HG03280 (cell line): Measurements from ENCODE around the gene CUBN.

ENCODE experiments used
- ATAC-seq: cut with Tn5 transposase; IDR thresholded peaks from one replicate; pipeline ENCODE4 v1.9.1; 2021; ENCODE audit warnings: mild to moderate bottlenecking, moderate library complexity; ENCODE audit not compliant: unreplicated experiment

Gene CUBN

DNA sequence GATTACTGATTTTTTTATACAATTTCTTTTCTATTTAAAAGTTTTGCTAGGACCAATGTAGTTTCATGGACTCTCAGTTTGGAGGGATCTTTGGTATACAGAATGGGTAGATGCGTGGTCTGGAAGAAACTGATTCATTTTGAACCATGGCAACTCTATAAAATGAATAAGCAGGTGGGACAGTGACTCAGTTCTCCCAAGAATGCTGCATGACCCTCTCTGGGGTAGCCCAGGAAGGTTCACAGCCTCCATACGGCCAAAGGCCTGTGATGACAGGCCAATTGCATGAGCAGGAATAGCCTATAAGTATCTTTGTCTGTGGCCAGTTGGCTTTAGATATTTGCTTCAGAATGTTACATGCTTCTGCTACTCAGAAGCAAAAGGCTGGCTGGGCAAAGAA lies 199.1 kb downstream of the CUBN start:
- ATAC-seq: no peak

DNA sequence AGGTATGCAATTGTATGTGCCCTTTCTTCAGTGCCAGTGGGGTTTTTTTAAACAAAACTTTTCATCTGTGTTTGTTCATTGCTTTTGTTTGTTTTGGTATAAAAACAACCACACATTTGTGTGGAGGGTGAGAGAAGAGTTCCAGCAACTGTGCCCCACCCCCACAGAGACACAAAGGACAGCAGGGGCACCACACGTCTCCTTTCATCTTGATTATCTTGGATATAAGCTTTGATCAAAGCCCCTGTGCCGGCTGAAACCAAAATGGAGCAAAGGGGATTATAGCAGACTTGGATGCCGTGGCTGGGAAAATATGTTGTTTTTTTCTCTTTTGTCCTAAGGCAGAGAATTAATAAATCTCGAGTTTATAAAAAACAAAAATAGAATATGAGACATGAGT lies 200.5 kb downstream of the CUBN start:
- no peak for ATAC-seq

DNA sequence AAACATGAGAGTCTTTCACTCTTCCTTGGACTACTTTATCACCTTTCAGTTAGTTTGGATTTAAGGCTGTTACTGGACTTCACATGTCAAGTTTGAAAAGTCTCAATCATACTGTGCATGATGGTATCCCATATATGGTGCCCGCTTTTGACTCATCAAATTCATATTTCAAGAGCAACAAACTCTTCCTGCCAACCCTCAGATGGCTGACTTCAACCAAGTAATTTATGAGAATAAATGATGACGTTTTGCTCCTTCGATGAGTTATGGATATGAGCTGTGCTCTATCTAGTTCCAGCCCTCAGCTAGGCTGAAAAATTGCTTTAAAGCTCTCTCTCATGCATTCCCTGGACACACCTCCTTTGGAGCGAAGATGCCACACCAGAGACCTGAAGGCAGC lies 202.1 kb downstream of the CUBN start:
- ATAC-seq: no peak

GRCh38 chr10:16923726-16924125 lies 205.9 kb downstream of the CUBN start:
- no peak for ATAC-seq

DNA sequence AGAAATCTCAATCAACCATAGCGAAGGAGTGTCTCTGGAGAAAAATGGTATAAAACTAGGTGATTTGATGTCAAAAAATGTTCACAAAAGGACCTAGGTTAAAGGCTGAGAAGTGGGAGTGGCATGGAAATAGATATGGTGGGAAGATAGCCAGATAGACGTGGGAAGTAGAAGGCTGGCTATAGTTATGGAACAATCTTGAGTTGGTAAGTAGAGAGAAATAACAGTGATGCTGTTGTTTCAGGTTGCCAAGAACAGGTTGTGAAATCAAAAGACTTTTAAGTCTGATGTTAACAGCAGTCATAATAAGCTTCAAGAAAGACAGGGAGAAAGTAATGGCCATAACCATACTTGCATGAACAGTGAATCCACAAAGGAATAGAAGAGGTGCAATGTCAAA lies 206.3 kb downstream of the CUBN start:
- ATAC-seq: no peak

DNA sequence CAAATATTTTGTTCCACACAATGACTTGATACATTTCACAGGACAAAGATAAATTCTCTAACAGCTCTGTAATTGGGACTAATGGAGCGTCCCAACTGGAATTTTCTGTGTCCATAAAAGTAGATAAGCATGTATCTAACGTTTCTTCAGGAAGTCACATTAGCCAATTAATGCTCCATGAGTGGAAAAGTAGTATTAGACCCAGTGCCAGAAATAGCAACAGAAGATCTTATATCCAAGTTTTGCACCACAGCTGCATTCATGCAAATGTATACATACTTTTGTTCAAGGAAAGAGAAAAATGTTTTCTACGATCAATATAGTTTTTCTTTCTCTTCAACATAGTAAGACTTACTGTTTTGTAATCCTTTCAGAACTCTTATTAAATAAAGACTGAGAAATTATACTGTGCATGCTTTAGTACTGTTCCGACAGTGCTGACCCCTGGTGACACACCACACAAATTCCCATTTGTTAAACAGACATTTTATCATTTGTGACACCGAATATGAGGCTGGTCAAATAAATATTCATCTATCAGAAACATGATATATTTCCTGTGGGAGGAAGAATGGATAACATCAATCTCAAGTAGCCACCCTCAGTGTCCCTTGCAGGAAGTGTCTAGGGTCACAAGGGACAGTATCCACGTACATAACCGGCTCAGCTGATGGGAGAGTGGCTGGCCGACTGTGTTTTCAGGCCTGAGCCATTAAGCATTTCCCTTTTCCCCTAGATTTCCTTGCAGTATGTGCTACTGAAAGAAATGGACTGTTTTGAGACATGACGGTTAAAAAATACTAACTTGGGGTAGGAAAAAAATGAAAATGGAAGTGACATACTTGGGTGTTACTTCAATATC lies 210.3 kb downstream of the CUBN start:
- no peak for ATAC-seq

GRCh38 chr10:16916496-16916895 lies 213.1 kb downstream of the CUBN start:
- no peak for ATAC-seq

DNA sequence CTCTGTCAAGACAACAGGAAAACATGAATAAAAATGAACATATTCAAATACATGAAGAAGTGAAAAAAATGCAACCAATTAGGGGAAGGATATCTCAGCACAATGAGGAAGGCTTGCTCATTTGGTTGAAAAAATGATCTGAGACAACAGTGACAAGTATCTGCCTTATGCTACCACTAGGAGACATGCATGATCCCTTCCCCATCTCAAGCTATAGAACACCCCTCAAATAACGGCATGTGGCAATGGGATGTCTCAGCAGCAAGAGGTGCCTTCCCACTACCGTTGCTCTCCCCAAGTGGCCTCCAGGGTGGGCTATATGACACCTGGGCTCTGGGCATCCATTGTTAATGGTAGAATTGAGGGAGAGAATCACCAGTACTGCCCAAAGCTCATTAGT lies 214.3 kb downstream of the CUBN start:
- no peak for ATAC-seq

- no peak for ATAC-seq
Observed at GRCh38 chr10:16913266-16913665, 216.3 kb downstream of the CUBN start.

GRCh38 chr10:16910793-16911164 lies 218.8 kb downstream of the CUBN start:
- no peak for ATAC-seq

- no peak for ATAC-seq
Observed at GRCh38 chr10:16909961-16910792, 219.4 kb downstream of the CUBN start.

DNA sequence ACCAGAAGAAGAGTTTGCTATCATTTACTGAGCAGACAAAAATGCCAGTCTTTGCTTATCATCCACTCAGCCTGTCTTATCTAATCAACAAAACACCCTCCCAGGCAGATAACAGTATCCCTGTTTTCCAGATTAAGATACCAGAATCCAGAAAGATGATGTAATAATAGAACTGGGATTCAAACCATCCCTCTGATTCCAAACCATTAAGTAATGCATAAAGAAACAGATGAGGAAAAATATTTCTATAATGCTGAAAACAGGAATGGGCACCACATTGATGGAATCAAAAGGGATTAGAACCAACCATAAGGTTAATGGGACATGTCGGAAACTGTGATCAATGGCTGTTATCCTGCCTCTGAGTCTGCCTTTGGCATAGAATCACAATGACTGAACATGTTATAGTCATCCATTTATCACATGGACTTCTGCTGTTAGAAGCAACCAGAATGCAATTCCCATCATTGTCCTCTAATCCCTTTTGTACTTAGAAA lies 220.3 kb downstream of the CUBN start:
- ATAC-seq: no peak

GRCh38 chr10:16907687-16908086 lies 221.9 kb downstream of the CUBN start:
- ATAC-seq: no peak

DNA sequence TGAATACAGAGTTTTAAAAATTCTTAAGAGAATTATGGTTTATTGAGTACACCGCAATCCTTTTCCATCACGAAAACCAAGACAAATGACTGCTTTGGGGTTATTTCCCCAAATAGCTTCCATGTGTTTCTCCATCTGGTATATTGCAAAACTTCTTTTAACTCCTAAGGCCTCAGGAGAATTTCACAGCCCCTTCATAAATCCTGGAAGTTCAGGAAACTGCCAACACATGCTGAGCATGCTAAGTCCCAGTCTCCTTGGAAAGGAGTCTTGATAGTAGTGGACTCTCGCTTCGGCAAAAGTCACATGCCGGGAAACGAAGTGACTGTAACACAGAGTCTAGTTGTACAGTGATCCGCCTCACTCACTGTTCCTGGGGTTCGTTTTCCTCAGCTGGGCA lies 224.3 kb downstream of the CUBN start:
- ATAC-seq: no peak

- ATAC-seq: no peak
Observed at GRCh38 chr10:16904639-16905061, 225.0 kb downstream of the CUBN start.

- no peak for ATAC-seq
Observed at GRCh38 chr10:16904049-16904448, 225.6 kb downstream of the CUBN start.

- ATAC-seq: no peak
Observed at GRCh38 chr10:16902606-16903005, 227.0 kb downstream of the CUBN start.

DNA sequence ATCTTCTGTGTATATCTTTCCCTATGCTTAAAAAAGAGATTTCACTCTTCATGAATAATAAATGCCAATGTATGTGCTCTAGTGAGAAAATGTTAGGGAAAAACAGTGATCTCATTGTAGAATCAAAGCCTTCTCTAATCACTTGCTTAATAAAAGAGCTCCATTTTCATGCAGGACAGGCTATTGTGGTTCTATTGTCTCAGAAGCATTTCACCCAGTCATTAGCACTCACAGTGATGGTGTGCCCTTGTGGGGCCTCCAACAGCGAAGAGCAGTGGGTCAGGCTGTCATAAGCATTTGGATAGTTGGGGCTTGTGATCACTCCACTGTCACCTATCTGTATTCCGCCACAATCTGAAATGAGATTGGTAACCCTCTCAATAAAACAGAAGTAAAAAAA lies 228.5 kb downstream of the CUBN start:
- ATAC-seq: no peak

- no peak for ATAC-seq
Observed at GRCh38 chr10:16896993-16897392, 232.6 kb downstream of the CUBN start.

DNA sequence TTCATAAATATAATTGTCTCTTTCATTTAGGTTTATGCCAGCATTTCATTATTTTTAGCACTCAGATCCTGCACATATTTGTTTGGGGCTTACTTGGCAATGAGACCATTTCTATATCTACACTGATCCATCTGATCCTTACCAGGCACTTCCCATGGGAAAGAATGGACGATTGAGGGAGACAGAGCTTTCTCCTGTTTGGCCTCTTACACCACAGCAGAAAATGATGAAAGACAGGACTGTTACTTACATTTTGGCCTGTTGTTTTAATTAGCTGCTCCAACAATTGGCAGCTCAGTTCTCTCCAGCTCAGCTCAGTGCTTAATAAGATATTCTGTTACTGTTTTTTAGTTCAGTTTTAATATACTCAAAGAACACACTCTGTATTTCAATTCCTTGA lies 234.8 kb downstream of the CUBN start:
- ATAC-seq: no peak

GRCh38 chr10:16893664-16894063 lies 235.9 kb downstream of the CUBN start:
- ATAC-seq: no peak
